PFSK-1 (cell line): ENCODE data around the gene FCHSD1.

ENCODE experiments used
- REST ChIP-seq, 2 experiments: IDR thresholded peaks; 2 replicates each; pipeline versions ENCODE4 v1.6.1 to v1.8.0; 2011 to 2012; ENCODE audit warnings: low read depth in 2 of 2, low read length in 2 of 2, control low read depth in 1 of 2, inconsistent platforms in 1 of 2, mild to moderate bottlenecking in 1 of 2, moderate library complexity in 1 of 2; ENCODE audit not compliant: insufficient read depth in 1 of 2
- SIN3A ChIP-seq: IDR thresholded peaks from 2 replicates; pipeline ENCODE4 v1.6.1; 2012; ENCODE audit warnings: mild to moderate bottlenecking, low read length, moderate library complexity, borderline replicate concordance; ENCODE audit not compliant: insufficient read depth

GRCh38 chr5:141692919-141693725, 41.9 kb upstream of the FCHSD1 start:
- TF ChIP-seq SIN3A = no peak
- no peak for TF ChIP-seq REST (IDR thresholded peaks at IDR 0.05; ENCODE audit: insufficient read depth in 1 of 2, low read depth in 2 of 2, low read length in 2 of 2)
